HG03521 (cell line): ENCODE measurements around the gene HRCT1.
"Not testable (repeated sequence)": the region's sequence is repeated elsewhere in the genome, so short reads cannot be mapped to it uniquely, and the experiment has no call there.

ENCODE experiments used
- ATAC-seq: cut with Tn5 transposase; IDR thresholded peaks from one replicate; pipeline ENCODE4 v1.9.1; 2021; ENCODE audit warnings: mild to moderate bottlenecking, moderate library complexity; ENCODE audit not compliant: unreplicated experiment

Gene HRCT1

GRCh38 chr9:35915681-35916294, 9.8 kb downstream of the HRCT1 start:
- ATAC-seq = no peak

GRCh38 chr9:35917261-35917660, 11.3 kb downstream of the HRCT1 start:
- ATAC-seq = no peak

- no peak for ATAC-seq
Observed at GRCh38 chr9:35918780-35919179, 12.8 kb downstream of the HRCT1 start.

GRCh38 chr9:35919212-35920008, 13.4 kb downstream of the HRCT1 start:
- ATAC-seq = no peak

- ATAC-seq = no peak
Observed at GRCh38 chr9:35920051-35920620, 14.1 kb downstream of the HRCT1 start.

GRCh38 chr9:35923598-35923926, 17.6 kb downstream of the HRCT1 start:
- ATAC-seq = no peak

GRCh38 chr9:35923927-35924763, 18.1 kb downstream of the HRCT1 start:
- no peak for ATAC-seq

GRCh38 chr9:35928591-35929452, 22.8 kb downstream of the HRCT1 start:
- no peak for ATAC-seq

- ATAC-seq = no peak
Observed at GRCh38 chr9:35929453-35929718, 23.4 kb downstream of the HRCT1 start.

GRCh38 chr9:35930521-35930920, 24.5 kb downstream of the HRCT1 start:
- ATAC-seq = no peak

GRCh38 chr9:35930989-35931388, 25.0 kb downstream of the HRCT1 start:
- ATAC-seq = no peak

- ATAC-seq = no peak
Observed at GRCh38 chr9:35932735-35933134, 26.7 kb downstream of the HRCT1 start.

- ATAC-seq = no peak
Observed at GRCh38 chr9:35933550-35934067, 27.6 kb downstream of the HRCT1 start.

GRCh38 chr9:35934069-35934468, 28.1 kb downstream of the HRCT1 start:
- ATAC-seq = not testable (repeated sequence)

- ATAC-seq = no peak
Observed at GRCh38 chr9:35935261-35935660, 29.3 kb downstream of the HRCT1 start.

- ATAC-seq = no peak
Observed at GRCh38 chr9:35935755-35936509, 29.9 kb downstream of the HRCT1 start.

- no peak for ATAC-seq
Observed at GRCh38 chr9:35937227-35937626, 31.2 kb downstream of the HRCT1 start.

- ATAC-seq = no peak
Observed at GRCh38 chr9:35938474-35939356, 32.7 kb downstream of the HRCT1 start.
